K562 (cell line): ENCODE data around the gene DNAH10. TPM values are rescaled to one million over a fixed set of nuclear protein-coding genes. Genes with fewer than 3 reads are reported as not detected.

ENCODE experiments used
- ATAC-seq: fragments of 200-7000 bp; cut with Tn5 transposase; 3 replicates; pipeline ENCODE4 v1.9.1; 2020; ENCODE audit warnings: moderate library complexity
- BruUV-seq: library from RNA; stranded (reverse); fragments of 400-500 nt; replicated peaks from 2 replicates; lab custom pipeline; 2021; lab: Mats Ljungman, UMichigan
- CTCF ChIA-PET: fragments of 300-600 bp; formaldehyde crosslinking; extraction: SDS; loops from one replicate; lab custom pipeline; 2021; ENCODE audit warnings: low intra/inter-chr PET ratio; lab: Yijun Ruan, JAX
- POLR2A ChIA-PET: fragments of 300-600, 350-650 bp; sonication (Branson Sonifier 250); formaldehyde crosslinking; extraction: SDS; loops from one replicate; lab custom pipeline; 2021; ENCODE audit warnings: antibody characterized with exemption, inconsistent platforms; lab: Yijun Ruan, JAX
- DNase-seq, 4 experiments: peaks; one replicate each; pipeline versions ENCODE4 v3.0.0 to v3.0.0-alpha.2; 2011 to 2018; ENCODE audit warnings: low spot score in 3 of 4, mixed read lengths in 3 of 4; ENCODE audit errors: extremely low read depth in 1 of 4
- FAIRE-seq: peaks from 2 replicates; lab custom pipeline; 2011; peaks lifted over from hg19 to GRCh38; lab: Jason Lieb, UNC
- H2AFZ ChIP-seq: 2 replicates; pipeline ENCODE4 v1.6.0; 2011; ENCODE audit warnings: low read depth, low read length, control low read depth, inconsistent platforms
- H3K27ac ChIP-seq: fragments of 200-600 bp; 3 replicates; pipeline ENCODE4 v1.8.0; 2011; ENCODE audit warnings: low read depth, mild to moderate bottlenecking, control low read depth, inconsistent platforms, low read length, moderate library complexity, mixed read lengths; ENCODE audit errors: extremely low read depth
- H3K27me3 ChIP-seq, 2 experiments: fragments of 300-600 bp in 1 of 2; 2 replicates in 1 of 2; 3 replicates in 1 of 2; pipeline versions ENCODE4 v1.6.0 to v1.8.0; 2011; ENCODE audit warnings: inconsistent platforms in 2 of 2, low read length in 2 of 2, mild to moderate bottlenecking in 1 of 2, mixed read lengths in 1 of 2, moderate library complexity in 1 of 2; ENCODE audit not compliant: control insufficient read depth in 2 of 2, insufficient read depth in 2 of 2
- H3K36me3 ChIP-seq: fragments of 300-600 bp; 3 replicates; pipeline ENCODE4 v1.8.0; 2011; ENCODE audit warnings: mild to moderate bottlenecking, low read length, inconsistent platforms; ENCODE audit not compliant: control insufficient read depth, insufficient read depth
- H3K4me1 ChIP-seq, 2 experiments: fragments of 200-600 bp in 1 of 2; replicated peaks in 1 of 2; 2 replicates in 1 of 2; 3 replicates in 1 of 2; pipeline versions ENCODE4 v1.5.1 to v1.8.0; 2011; ENCODE audit warnings: inconsistent platforms in 2 of 2, low read length in 2 of 2, mild to moderate bottlenecking in 1 of 2, mixed read lengths in 1 of 2, moderate library complexity in 1 of 2; ENCODE audit not compliant: control insufficient read depth in 2 of 2, insufficient read depth in 2 of 2
- H3K4me2 ChIP-seq: 2 replicates; pipeline ENCODE4 v1.6.1; 2011; ENCODE audit warnings: low read length, control low read depth, inconsistent platforms, mixed read lengths; ENCODE audit not compliant: insufficient read depth
- H3K4me3 ChIP-seq: fragments of 200-600 bp; sonication (generic), shearing (Covaris generic); 2 replicates; pipeline ENCODE4 v1.5.1; 2016; ENCODE audit warnings: control low read depth, inconsistent platforms
- H3K79me2 ChIP-seq: fragments of 200-600 bp; 3 replicates; pipeline ENCODE4 v1.8.0; 2011; ENCODE audit warnings: low read length, inconsistent platforms; ENCODE audit not compliant: control insufficient read depth, insufficient read depth
- H3K9ac ChIP-seq, 2 experiments: 2 replicates each; pipeline versions ENCODE4 v1.6.0 to v1.6.1; 2011; ENCODE audit warnings: low read depth in 2 of 2, low read length in 2 of 2, control low read depth in 1 of 2, inconsistent platforms in 1 of 2, mild to moderate bottlenecking in 1 of 2, mixed read lengths in 1 of 2; ENCODE audit not compliant: insufficient read depth in 1 of 2
- H3K9me1 ChIP-seq: one replicate; pipeline ENCODE4 v1.6.0; 2011; ENCODE audit warnings: inconsistent platforms, mild to moderate bottlenecking, low read length, moderate library complexity; ENCODE audit not compliant: control insufficient read depth, insufficient read depth
- H3K9me3 ChIP-seq: replicated peaks from 2 replicates; pipeline ENCODE4 v1.5.1; 2011; ENCODE audit warnings: low read depth, low read length, inconsistent platforms; ENCODE audit not compliant: control insufficient read depth, insufficient read depth
- H4K20me1 ChIP-seq: replicated peaks from 2 replicates; pipeline ENCODE4 v1.6.1; 2011; ENCODE audit warnings: low read length, inconsistent platforms, mixed read lengths; ENCODE audit not compliant: control insufficient read depth, insufficient read depth
- CEBPB ChIP-seq: fragments of 450-650 bp; IDR thresholded peaks from 2 replicates; pipeline ENCODE4 v1.6.1; 2016; ENCODE audit warnings: missing genetic modification characterization, missing compliant biosample characterization
- CTCF ChIP-seq, 3 experiments: IDR thresholded peaks in 2 of 3; conservative IDR thresholded peaks in 1 of 3; 2 replicates each; pipeline ENCODE4 v1.5.1; 2011 to 2012; ENCODE audit warnings: low read length in 3 of 3, mild to moderate bottlenecking in 3 of 3, control low read depth in 2 of 3, improper control_type of control experiment in 1 of 3, inconsistent platforms in 1 of 3, low read depth in 1 of 3, mixed read lengths in 1 of 3, moderate library complexity in 1 of 3; ENCODE audit not compliant: insufficient read depth in 2 of 3
- KLF1 ChIP-seq: fragments of 450-650 bp; IDR thresholded peaks from 2 replicates; pipeline ENCODE4 v1.6.1; 2016; ENCODE audit warnings: missing genetic modification characterization, missing compliant biosample characterization
- SMARCC2 ChIP-seq: fragments of 450-650 bp; IDR thresholded peaks from 2 replicates; pipeline ENCODE4 v1.6.1; 2017; ENCODE audit warnings: antibody characterized with exemption, moderate library complexity, mild to moderate bottlenecking, low read depth
- SRSF9 ChIP-seq: fragments of 200-400 bp; formaldehyde crosslinking; IDR thresholded peaks from 2 replicates; pipeline ENCODE4 v1.6.1; 2017; ENCODE audit warnings: low read depth, low read length, borderline replicate concordance
- ZNF561 ChIP-seq: fragments of 450-650 bp; formaldehyde crosslinking; conservative IDR thresholded peaks from 2 replicates; pipeline ENCODE4 v1.4.0; 2020; ENCODE audit warnings: mild to moderate bottlenecking, moderate library complexity
- WGBS: fragments of 100-300 bp; shearing (Covaris generic); methylation state at CpG from one replicate; pipeline ENCODE4 v1.1.6; 2016; ENCODE audit warnings: low coverage, mixed read lengths; ENCODE audit not compliant: insufficient coverage; ENCODE audit errors: missing lambda C conversion rate; 5-methylcytosine and 5-hydroxymethylcytosine counted together
- in situ Hi-C: fragments of 300-500 bp; cut with MboI; formaldehyde crosslinking; loops from 4 replicates; pipeline ENCODE4 v1.15.0; 2018; ENCODE audit warnings: inconsistent platforms, mixed read lengths
- intact Hi-C: fragments of 100-400 bp; cut with micrococcal nuclease; formaldehyde crosslinking; loops from 2 replicates; pipeline ENCODE4 v1.14.2; 2022
- polyA plus RNA-seq, 8 experiments: library from polyadenylated mRNA; depleted of rRNA in 4 of 8; stranded (reverse) in 5 of 8; unstranded in 3 of 8; fragments of >200 nt; fragmentation: Nextera tagmentation in 2 of 8; fragmentation: Illumina TruSeq in 1 of 8; extraction: Ambion mirVana in 2 of 8; extraction: Trizol in 1 of 8; gene quantifications; 2 replicates each; pipeline versions ENCODE4 v1.2.1 to v1.2.3, GENCODE V29; 2011 to 2014; ENCODE audit warnings: inconsistent platforms in 1 of 8, missing spikeins in 1 of 8
- total RNA-seq, 7 experiments: library from RNA; depleted of rRNA in 6 of 7; stranded (reverse); fragments of >200 nt in 6 of 7; fragmentation: Illumina TruSeq in 2 of 7; extraction: Trizol in 2 of 7; gene quantifications; 2 replicates each; pipeline versions ENCODE4 v1.2.1 to v1.2.3, GENCODE V29; 2011 to 2021; ENCODE audit warnings: low replicate concordance in 1 of 7
- TF ChIP-seq, protein P1 (sequence below), 3 experiments: fragments of 200-800 bp in 1 of 3; sonication (Bioruptor generic) in 1 of 3; sonication (generic) in 1 of 3; formaldehyde crosslinking in 1 of 3; IDR thresholded peaks; 2 replicates each; pipeline versions ENCODE4 v1.6.1 to v1.8.0; 2016 to 2022; ENCODE audit warnings: mild to moderate bottlenecking in 2 of 3, missing compliant biosample characterization in 2 of 3, missing genetic modification characterization in 2 of 3, missing genetic modification reagents in 1 of 3

Gene DNAH10
- total and polyA plus RNA-seq, 9 of the 15 experiments (the other 6 are each of a cell fraction or from before 2014, with no cell fraction given), result 0.01 to 0.06 (median 0.04) TPM; not detected in 1

DNA sequence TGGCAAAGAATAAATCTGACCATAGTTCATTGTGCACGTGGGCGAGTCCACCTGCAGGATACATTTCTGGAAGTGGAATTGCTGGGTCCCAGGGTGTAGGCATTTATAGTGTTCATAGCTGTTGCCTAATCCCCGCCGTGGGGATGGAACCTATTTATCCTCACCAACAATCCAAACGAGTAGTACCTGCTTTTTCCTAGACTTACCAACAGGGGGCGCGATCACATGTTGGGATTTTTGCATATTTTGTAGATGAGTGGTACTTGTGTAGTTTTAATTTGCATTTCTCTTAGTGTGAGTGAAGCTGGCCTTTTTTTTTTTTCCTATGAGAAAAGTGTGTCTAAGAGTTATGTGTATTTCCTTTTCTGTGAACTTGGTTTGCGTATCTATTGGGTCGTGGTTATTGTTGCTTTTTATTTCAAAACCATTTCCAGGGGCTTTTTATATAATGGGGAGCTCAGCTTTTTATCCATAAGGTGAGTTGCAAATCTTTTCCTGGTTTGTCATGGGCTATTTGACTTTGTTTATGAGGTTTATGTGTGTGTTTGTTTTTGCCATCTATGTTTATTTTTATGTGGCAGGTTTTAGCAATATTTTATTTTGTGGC is 143.3 kb downstream of the DNAH10 start (continued):
- peak; percentile 70 for TF ChIP-seq CEBPB (tag)
- TF ChIP-seq CTCF (IDR thresholded peaks at IDR 0.05 in 2 of 3, conservative IDR thresholded peaks at IDR 0.05 in 1 of 3; ENCODE audit: insufficient read depth in 2 of 3, low read depth in 1 of 3, low read length in 3 of 3), result peak; percentile 71 to 84 (median 78)
- TF ChIP-seq SRSF9, result no peak

GRCh38 chr12:123906711-123907420 is 144.8 kb downstream of the DNAH10 start:
- Histone ChIP-seq H3K36me3 (no peaks in the 10 kb centered on the region), H3K4me2 (no peak overlapping the region), H3K79me2 (no peaks in the 10 kb centered on the region), H3K27ac (no peak overlapping the region), H3K4me1 (peaks cover 0 to 4% of the 10 kb centered on the region in 2 experiments; a peak in 1 of 5 replicates), H3K9me1 (no peaks in the 10 kb centered on the region), H3K9me3 (no peaks in the 10 kb centered on the region), H3K27me3 (peaks cover 45 to 56% of the 10 kb centered on the region in 2 experiments; a peak in 4 of 5 replicates), H3K9ac (no peak overlapping the region)
- in situ Hi-C loops (no loop called here), intact Hi-C loops (loop anchor here (5.0 kb wide), 1 partner anchor 75 kb away; no protein-coding TSS in a partner anchor)
- no peak for FAIRE-seq
- ATAC-seq, result no peak
- no peak for DNase-seq
- 44% methylated on average over 7 of the region's 7 CpGs for WGBS
- POLR2A ChIA-PET, result no interaction called here
- TF ChIP-seq, protein P1, sequence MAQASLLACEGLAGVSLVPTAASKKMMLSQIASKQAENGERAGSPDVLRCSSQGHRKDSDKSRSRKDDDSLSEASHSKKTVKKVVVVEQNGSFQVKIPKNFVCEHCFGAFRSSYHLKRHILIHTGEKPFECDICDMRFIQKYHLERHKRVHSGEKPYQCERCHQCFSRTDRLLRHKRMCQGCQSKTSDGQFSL (CRISPR knock-in tag; IDR thresholded peaks at IDR 0.05), result no peak
- TF ChIP-seq, protein P1 (tag; IDR thresholded peaks at IDR 0.05), result no peak
- no peak for TF ChIP-seq KLF1 (tag)
- no peak for TF ChIP-seq SMARCC2
- no peak for TF ChIP-seq ZNF561 (CRISPR knock-in tag)
- TF ChIP-seq, all 486 proteins: peak for 0
- H4K20me1 ChIP-seq, result peaks cover 11% of the 10 kb centered on the region; the same call in 1 of the 2 replicates
- no TSS peak for BruUV-seq
- H2AFZ ChIP-seq, result no peak overlapping the region
- CTCF ChIA-PET, result interaction anchor here (0.6 kb wide), 1 partner anchor 16 kb away, joined by 8 read pairs; no protein-coding TSS in a partner anchor
- no peak overlapping the region for H3K4me3 ChIP-seq
